HepG2 (cell line): Measurements from ENCODE around the gene LRRC28.

ENCODE experiments used
- ATF7 ChIP-seq, 2 experiments: fragments of 450-650 bp in 1 of 2; sonication (generic) in 1 of 2; formaldehyde crosslinking in 1 of 2; IDR thresholded peaks; 2 replicates each; pipeline versions ENCODE4 v1.4.0 to v1.6.1; 2016 to 2020; ENCODE audit warnings: antibody characterized with exemption in 1 of 2, mild to moderate bottlenecking in 1 of 2, missing genetic modification reagents in 1 of 2
- CTCF ChIP-seq: sonication (generic); formaldehyde crosslinking; IDR thresholded peaks from 2 replicates; pipeline ENCODE4 v1.5.0; 2020; ENCODE audit warnings: mild to moderate bottlenecking, missing genetic modification reagents, moderate library complexity
- MED8 ChIP-seq: sonication (generic); formaldehyde crosslinking; IDR thresholded peaks from 2 replicates; pipeline ENCODE4 v1.8.1; 2023; ENCODE audit warnings: mild to moderate bottlenecking, missing genetic modification reagents; ENCODE audit not compliant: insufficient replicate concordance
- NFRKB ChIP-seq: fragments of 450-650 bp; IDR thresholded peaks from 2 replicates; pipeline ENCODE4 v1.6.1; 2017
- TP53 ChIP-seq: sonication (generic); formaldehyde crosslinking; conservative IDR thresholded peaks from 2 replicates; pipeline ENCODE4 v1.4.0; 2020; ENCODE audit warnings: missing genetic modification reagents

GRCh38 chr15:99438224-99438585 is 186.9 kb downstream of the LRRC28 start:
- TF ChIP-seq ATF7 (IDR thresholded peaks at IDR 0.05) (no peak), ATF7 (CRISPR knock-in tag; IDR thresholded peaks at IDR 0.05) (no peak), CTCF (CRISPR knock-in tag) (no peak), TP53 (CRISPR knock-in tag) (no peak), NFRKB (no peak), MED8 (CRISPR knock-in tag) (no peak)
